NCI-H2081 treated with DMSO at 0.1 percent for 48 hours (cell line): ENCODE data around the gene ADGRV1.
"Not testable (repeated sequence)": the region's sequence is repeated elsewhere in the genome, so short reads cannot be mapped to it uniquely, and the experiment has no call there.

Source experiments
- DNase-seq: peaks from one replicate; lab custom pipeline; 2025; lab: John Stamatoyannopoulos, UW

The ADGRV1 gene

GRCh38 chr5:91000743-91001142, 442.1 kb downstream of the ADGRV1 start:
- no peak for DNase-seq

GRCh38 chr5:91006713-91007112, 448.1 kb downstream of the ADGRV1 start:
- no peak for DNase-seq

DNA sequence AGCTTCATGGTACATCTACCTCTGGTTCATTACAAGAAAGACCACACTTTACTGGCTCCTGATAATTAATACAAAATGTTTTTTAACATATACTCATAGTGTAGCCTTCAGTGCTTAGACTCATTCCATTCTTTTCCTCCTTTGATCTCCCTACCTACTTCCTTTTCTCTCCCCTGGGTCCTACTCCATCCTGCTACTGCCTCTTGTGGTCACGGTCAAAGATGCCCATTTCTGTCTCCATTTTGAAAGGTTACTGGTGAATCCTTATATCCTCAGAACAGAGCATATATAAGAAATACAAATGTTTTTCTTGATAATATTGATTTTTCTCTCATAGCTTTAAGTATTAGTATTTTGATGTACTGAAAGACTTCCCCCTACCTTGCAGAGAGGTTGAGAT, 448.7 kb downstream of the ADGRV1 start:
- no peak for DNase-seq

GRCh38 chr5:91007780-91008402, 449.3 kb downstream of the ADGRV1 start:
- DNase-seq, result no peak

DNA sequence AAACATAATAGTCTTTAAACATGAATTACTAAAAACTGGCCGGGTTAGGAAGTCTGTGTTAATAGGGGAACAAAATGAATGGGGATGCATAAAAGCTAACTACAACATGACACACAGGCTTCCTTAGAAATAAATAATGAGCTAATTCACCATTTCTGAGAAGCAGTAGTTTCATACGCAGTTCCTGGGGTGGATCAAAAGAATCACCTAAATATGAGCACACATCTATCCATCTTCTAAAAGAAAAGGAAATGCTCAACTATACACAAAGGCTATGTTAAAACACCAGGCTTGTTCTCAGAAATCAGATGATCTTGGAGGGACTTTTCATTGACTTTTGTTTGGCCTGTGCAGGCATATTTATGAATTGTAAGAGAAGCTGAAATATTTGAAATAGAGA, 451.5 kb downstream of the ADGRV1 start:
- no peak for DNase-seq

- no peak for DNase-seq
These were observed 452.4 kb downstream of the ADGRV1 start for GRCh38 chr5:91011029-91011428.

DNA sequence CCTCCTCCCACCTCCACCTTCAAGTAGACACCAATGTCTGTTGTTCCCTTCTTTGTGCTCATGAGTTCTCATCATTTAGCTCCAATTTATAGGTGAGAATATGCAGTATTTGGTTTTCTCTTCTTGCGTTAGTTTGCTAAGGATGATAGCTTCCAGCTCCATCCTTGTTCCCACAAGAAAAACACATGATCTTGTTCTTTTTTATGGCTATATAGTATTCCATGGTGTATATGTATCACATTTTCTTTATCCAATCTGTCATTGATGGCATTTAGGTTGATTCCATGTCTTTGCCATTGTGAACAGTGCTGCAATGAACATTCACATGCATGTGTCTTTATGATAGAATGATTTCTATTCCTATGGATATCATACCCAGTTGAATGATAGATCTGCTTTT, 454.3 kb downstream of the ADGRV1 start:
- not testable (repeated sequence) for DNase-seq

GRCh38 chr5:91016322-91016721, 457.7 kb downstream of the ADGRV1 start:
- DNase-seq, result no peak

- DNase-seq, result no peak
These were observed 458.5 kb downstream of the ADGRV1 start for GRCh38 chr5:91016954-91017700.

DNA sequence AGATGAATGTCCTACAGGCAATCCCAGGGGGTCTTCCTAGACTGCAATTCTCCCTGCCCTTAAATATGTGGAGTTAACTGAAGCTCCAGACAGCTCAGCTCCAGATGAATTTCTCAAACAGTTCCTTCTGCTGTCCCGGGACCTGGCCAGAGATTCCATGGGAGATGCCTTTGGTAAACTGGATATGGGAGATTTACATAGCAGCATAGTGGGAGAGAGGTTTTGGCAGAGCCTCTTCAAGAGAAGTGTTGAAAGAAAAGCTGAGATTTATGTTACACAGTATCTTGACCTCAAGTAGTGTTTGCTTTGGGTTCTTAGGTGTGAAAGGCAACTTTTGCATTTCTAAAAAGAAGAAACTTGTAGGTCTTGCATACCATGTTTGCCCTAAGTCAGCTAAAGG, 459.6 kb downstream of the ADGRV1 start:
- DNase-seq, result no peak

- no peak for DNase-seq
These were observed 460.2 kb downstream of the ADGRV1 start for GRCh38 chr5:91018712-91019371.

DNA sequence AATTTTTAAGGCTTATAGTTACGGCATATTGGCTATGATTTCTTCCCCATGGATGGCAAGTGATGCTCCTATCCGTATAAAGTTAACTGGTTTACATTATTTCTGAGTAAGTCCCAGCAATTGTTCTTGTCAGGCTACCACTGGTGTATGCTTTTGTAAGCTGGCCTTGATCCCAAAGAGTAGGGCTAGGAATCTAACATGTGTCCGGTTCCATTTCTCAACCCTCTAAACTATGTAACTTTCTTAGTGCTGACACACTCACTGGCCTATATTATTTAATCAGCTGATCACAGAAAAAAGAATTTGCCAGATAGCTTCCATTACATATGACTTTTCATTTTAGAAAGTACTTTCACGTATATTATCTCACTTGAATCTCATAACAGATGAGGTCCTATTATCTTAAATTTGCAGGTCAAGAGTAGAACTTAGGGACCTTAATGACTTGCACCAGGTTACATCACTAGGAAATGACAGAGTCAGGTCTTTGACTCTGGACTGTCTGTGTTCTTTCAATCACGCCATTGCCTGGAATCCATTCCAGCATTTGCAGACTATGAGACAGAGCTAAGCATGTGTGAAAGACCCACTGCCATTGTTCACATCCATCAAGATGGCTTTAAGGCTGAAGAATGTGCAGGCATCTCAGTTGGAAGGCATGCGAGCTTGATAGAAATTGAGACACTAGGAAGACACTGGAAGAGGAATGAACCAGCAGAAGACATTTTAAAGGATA, 461.6 kb downstream of the ADGRV1 start:
- DNase-seq, result no peak

- DNase-seq, result peak; percentile 28
These were observed 463.9 kb downstream of the ADGRV1 start for GRCh38 chr5:91022518-91022917.

- DNase-seq, result no peak
These were observed 465.6 kb downstream of the ADGRV1 start for GRCh38 chr5:91024206-91024605.

GRCh38 chr5:91024727-91025126, 466.1 kb downstream of the ADGRV1 start:
- peak; percentile 26 for DNase-seq

- no peak for DNase-seq
These were observed 466.9 kb downstream of the ADGRV1 start for GRCh38 chr5:91025449-91025848.

GRCh38 chr5:91025956-91026355, 467.4 kb downstream of the ADGRV1 start:
- no peak for DNase-seq

DNA sequence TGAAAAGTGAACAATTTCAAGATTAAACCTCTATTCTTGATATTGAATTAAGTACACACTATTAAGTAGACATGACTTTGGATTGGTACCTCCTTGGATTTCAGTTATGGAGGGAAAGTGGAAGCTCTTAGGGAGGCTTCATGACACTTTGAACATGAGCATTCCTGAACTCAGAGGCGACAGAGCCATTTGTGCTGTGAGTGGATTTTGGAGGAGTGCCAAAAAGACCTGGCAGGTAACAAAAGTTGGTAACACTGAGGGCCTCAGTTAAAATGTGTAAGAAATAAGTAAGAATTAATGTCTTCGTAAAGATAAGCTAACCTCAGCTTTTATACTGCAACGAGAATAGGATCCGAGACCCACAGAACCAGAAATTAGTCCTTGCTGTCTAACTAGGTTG, 467.9 kb downstream of the ADGRV1 start:
- DNase-seq, result no peak

DNA sequence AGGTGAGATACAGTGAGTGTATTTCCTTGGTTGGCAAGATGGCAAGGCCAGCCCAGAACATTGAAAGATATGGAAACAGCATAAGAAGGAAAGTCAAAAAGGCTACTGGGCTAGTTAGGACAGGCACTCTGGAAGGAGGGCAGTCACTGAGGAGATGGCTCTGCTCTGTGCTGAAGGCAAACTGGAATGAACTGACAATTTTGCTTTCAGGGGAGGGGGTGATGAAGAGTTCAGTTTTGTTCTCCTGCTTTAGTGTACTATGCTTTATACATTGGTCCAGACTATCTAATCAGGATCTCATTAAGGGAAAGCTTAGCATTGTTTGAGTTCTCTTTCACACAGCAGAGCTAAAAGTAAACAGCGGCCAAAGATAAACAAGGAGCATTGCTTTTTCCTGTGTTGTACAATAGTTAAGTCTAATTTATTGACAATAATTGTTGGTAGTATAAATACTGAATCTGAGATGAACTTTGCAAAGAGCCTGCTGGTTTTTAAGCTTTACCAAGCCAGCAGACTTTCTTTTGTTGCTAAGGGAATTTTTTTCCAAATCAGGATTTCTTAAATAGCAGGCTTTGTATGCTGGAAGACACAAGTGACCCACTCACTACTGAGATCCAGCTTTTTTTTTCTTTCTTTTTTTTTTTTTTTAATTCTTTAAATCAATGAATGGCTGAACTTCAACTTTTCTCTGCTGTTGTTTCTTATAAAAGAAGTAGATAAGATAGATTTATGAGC, 469.0 kb downstream of the ADGRV1 start:
- peak; percentile 43 for DNase-seq

DNA sequence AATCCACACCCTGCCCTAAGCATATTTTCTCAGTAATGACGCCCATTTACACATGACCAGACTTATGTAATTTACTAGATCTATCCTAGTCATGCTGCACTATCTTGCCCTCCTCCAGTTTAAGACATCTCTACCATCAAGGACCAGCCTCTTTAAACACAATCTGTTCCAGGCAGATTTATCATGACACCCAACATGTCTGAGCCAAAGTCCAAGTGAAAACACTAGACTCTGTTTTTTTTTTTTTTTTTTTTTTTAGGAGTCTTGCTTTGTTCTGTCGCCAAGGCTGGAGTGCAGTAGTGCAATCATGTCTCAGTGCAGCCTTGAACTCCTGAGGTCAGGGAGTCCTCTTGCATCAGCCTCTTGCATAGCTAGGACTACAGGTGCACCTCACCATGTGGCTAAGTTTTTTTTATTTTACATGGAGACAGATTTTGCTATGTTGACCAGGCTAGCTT, 469.9 kb downstream of the ADGRV1 start:
- no peak for DNase-seq

DNA sequence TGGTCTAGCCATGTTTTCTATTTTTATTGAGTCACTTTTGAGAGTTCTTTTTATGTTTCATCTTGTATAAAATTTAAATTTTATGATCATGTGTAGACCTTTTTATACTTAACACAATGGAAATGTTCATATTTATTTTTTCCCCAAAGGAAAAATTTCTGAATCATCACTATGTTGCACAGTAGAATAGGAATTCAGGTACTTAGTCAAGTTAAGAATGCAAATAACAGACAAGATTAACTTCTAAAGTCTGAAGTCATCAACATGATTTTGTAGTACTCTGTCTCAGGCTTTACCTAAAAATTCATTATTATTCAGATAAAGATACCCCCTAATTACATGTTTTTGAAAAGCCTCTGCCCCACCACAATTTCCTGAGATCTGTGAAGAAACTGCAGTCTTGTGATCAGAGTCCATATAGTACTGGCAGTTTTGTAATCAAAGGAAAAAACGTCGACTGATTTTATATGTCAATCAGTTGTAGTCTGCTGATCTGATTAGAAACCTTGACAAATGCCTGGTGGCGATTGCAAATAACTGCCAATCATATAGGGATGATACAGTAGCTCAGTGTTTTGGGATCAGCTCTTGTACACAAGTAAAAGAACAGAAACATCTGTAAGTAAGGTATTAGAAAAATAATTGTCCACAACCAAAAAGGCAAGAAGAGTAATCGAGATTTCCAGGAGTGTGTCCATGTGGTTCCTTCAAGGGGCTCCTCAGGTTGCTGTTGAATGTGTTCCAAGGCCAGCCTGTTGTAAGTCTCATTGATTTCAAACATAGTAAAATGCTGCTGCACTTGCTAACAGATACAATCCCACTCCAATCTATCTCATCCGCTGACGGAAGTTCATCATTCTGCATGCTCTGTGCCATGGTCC, 472.2 kb downstream of the ADGRV1 start:
- no peak for DNase-seq
